ENCODE data around the gene GVQW3.
A peak's percentile ranks its signal among the peaks of the same experiment; 100 is the strongest.

The GVQW3 gene

GRCh38 chr11:76380977-76381719 is at the start of gene GVQW3, which contains the start of gene THAP12:
Gene GVQW3 (plus strand): TSS chr11:76381323. CDS start chr11:76381829, 506 bp downstream.
Gene THAP12 (minus strand): TSS chr11:76381132. CDS start chr11:76380836, 296 bp downstream.
- DNase-seq (ENCODE audit: low read depth in 1 of 2, low spot score in 1 of 2), result peak; percentile 99 to 100
- TF ChIP-seq JUND (IDR thresholded peaks at IDR 0.05; ENCODE audit: low read depth), result no peak
- in situ Hi-C loops (cut with HindIII; ENCODE audit: low pct_unique_long_range_greater_than_20kb, low sequenced_read_pairs), result no loop called here

GRCh38 chr11:76334826-76335389 is 46.2 kb upstream of the GVQW3 start:
- TF ChIP-seq JUND (IDR thresholded peaks at IDR 0.05; ENCODE audit: low read depth), result no peak
- in situ Hi-C loops (cut with HindIII; ENCODE audit: low pct_unique_long_range_greater_than_20kb, low sequenced_read_pairs), result no loop called here
- DNase-seq (ENCODE audit: low read depth in 1 of 2, low spot score in 1 of 2), result no peak

GRCh38 chr11:76335842-76336241 is 45.3 kb upstream of the GVQW3 start:
- no peak for DNase-seq (ENCODE audit: low read depth in 1 of 2, low spot score in 1 of 2)
- in situ Hi-C loops (cut with HindIII; ENCODE audit: low pct_unique_long_range_greater_than_20kb, low sequenced_read_pairs), result no loop called here
- TF ChIP-seq JUND (IDR thresholded peaks at IDR 0.05; ENCODE audit: low read depth), result no peak

GRCh38 chr11:76336597-76336996 is 44.5 kb upstream of the GVQW3 start:
- DNase-seq (ENCODE audit: low read depth in 1 of 2, low spot score in 1 of 2), result no peak
- in situ Hi-C loops (cut with HindIII; ENCODE audit: low pct_unique_long_range_greater_than_20kb, low sequenced_read_pairs), result no loop called here
- TF ChIP-seq JUND (IDR thresholded peaks at IDR 0.05; ENCODE audit: low read depth), result no peak

- in situ Hi-C loops (cut with HindIII; ENCODE audit: low pct_unique_long_range_greater_than_20kb, low sequenced_read_pairs), result no loop called here
- no peak for DNase-seq (ENCODE audit: low read depth in 1 of 2, low spot score in 1 of 2)
- no peak for TF ChIP-seq JUND (IDR thresholded peaks at IDR 0.05; ENCODE audit: low read depth)
Observed at GRCh38 chr11:76337469-76337868, 43.7 kb upstream of the GVQW3 start.

- no peak for TF ChIP-seq JUND (IDR thresholded peaks at IDR 0.05; ENCODE audit: low read depth)
- no peak for DNase-seq (ENCODE audit: low read depth in 1 of 2, low spot score in 1 of 2)
- in situ Hi-C loops (cut with HindIII; ENCODE audit: low pct_unique_long_range_greater_than_20kb, low sequenced_read_pairs), result no loop called here
Observed at GRCh38 chr11:76337923-76338322, 43.2 kb upstream of the GVQW3 start.

GRCh38 chr11:76339221-76339620 is 41.9 kb upstream of the GVQW3 start:
- TF ChIP-seq JUND (IDR thresholded peaks at IDR 0.05; ENCODE audit: low read depth), result no peak
- in situ Hi-C loops (cut with HindIII; ENCODE audit: low pct_unique_long_range_greater_than_20kb, low sequenced_read_pairs), result no loop called here
- no peak for DNase-seq (ENCODE audit: low read depth in 1 of 2, low spot score in 1 of 2)

GRCh38 chr11:76347466-76347865 is 33.7 kb upstream of the GVQW3 start:
- in situ Hi-C loops (cut with HindIII; ENCODE audit: low pct_unique_long_range_greater_than_20kb, low sequenced_read_pairs), result no loop called here
- peak in 1 of 2 experiments; percentile 34 for DNase-seq (ENCODE audit: low read depth in 1 of 2, low spot score in 1 of 2)
- no peak for TF ChIP-seq JUND (IDR thresholded peaks at IDR 0.05; ENCODE audit: low read depth)

- DNase-seq (ENCODE audit: low read depth in 1 of 2, low spot score in 1 of 2), result no peak
- TF ChIP-seq JUND (IDR thresholded peaks at IDR 0.05; ENCODE audit: low read depth), result no peak
- in situ Hi-C loops (cut with HindIII; ENCODE audit: low pct_unique_long_range_greater_than_20kb, low sequenced_read_pairs), result no loop called here
Observed at GRCh38 chr11:76348348-76348747, 32.8 kb upstream of the GVQW3 start.

- in situ Hi-C loops (cut with HindIII; ENCODE audit: low pct_unique_long_range_greater_than_20kb, low sequenced_read_pairs), result no loop called here
- no peak for DNase-seq (ENCODE audit: low read depth in 1 of 2, low spot score in 1 of 2)
- TF ChIP-seq JUND (IDR thresholded peaks at IDR 0.05; ENCODE audit: low read depth), result no peak
Observed at GRCh38 chr11:76355172-76355571, 26.0 kb upstream of the GVQW3 start.

- no peak for TF ChIP-seq JUND (IDR thresholded peaks at IDR 0.05; ENCODE audit: low read depth)
- in situ Hi-C loops (cut with HindIII; ENCODE audit: low pct_unique_long_range_greater_than_20kb, low sequenced_read_pairs), result no loop called here
- no peak for DNase-seq (ENCODE audit: low read depth in 1 of 2, low spot score in 1 of 2)
Observed at GRCh38 chr11:76361374-76361773, 19.7 kb upstream of the GVQW3 start.

GRCh38 chr11:76361776-76362175 is 19.3 kb upstream of the GVQW3 start:
- DNase-seq (ENCODE audit: low read depth in 1 of 2, low spot score in 1 of 2), result no peak
- TF ChIP-seq JUND (IDR thresholded peaks at IDR 0.05; ENCODE audit: low read depth), result no peak
- in situ Hi-C loops (cut with HindIII; ENCODE audit: low pct_unique_long_range_greater_than_20kb, low sequenced_read_pairs), result no loop called here

GRCh38 chr11:76362716-76363115 is 18.4 kb upstream of the GVQW3 start:
- in situ Hi-C loops (cut with HindIII; ENCODE audit: low pct_unique_long_range_greater_than_20kb, low sequenced_read_pairs), result no loop called here
- TF ChIP-seq JUND (IDR thresholded peaks at IDR 0.05; ENCODE audit: low read depth), result no peak
- no peak for DNase-seq (ENCODE audit: low read depth in 1 of 2, low spot score in 1 of 2)

Measured in T47D (cell line).